BJ (cell line): Measurements from ENCODE around the gene LMAN1L. TPM values are rescaled to one million over a fixed set of nuclear protein-coding genes. Genes with fewer than 3 reads are reported as not detected.

Source experiments
- CTCF ChIA-PET: fragments of 350-600 bp; formaldehyde crosslinking; extraction: SDS; loops from one replicate; lab custom pipeline; 2021; ENCODE audit warnings: antibody characterized with exemption, inconsistent platforms; lab: Yijun Ruan, JAX
- POLR2A ChIA-PET: fragments of 300-600 bp; sonication (Branson Sonifier 250); formaldehyde crosslinking; extraction: SDS; loops from one replicate; lab custom pipeline; 2021; ENCODE audit warnings: antibody characterized with exemption; lab: Charles Lee
- DNase-seq: peaks from one replicate; pipeline ENCODE4 v3.0.0-alpha.2; 2011; ENCODE audit warnings: low read depth
- H3K27me3 ChIP-seq: 2 replicates; pipeline ENCODE4 v1.6.0; 2011; ENCODE audit warnings: low read length; ENCODE audit not compliant: control insufficient read depth, insufficient read depth
- H3K36me3 ChIP-seq: 2 replicates; pipeline ENCODE4 v1.5.1; 2011; ENCODE audit warnings: low read length; ENCODE audit not compliant: control insufficient read depth, insufficient read depth
- H3K4me3 ChIP-seq: 2 replicates; pipeline ENCODE4 v1.5.1; 2011; ENCODE audit warnings: low read depth, mild to moderate bottlenecking, control low read depth, low read length
- CTCF ChIP-seq: IDR thresholded peaks from 2 replicates; pipeline ENCODE4 v1.5.1; 2011; ENCODE audit warnings: low read depth, mild to moderate bottlenecking, control low read depth, inconsistent platforms, low read length, moderate library complexity; ENCODE audit not compliant: insufficient read depth
- polyA plus RNA-seq: library from polyadenylated mRNA; depleted of rRNA; stranded (reverse); fragments of >200 nt; gene quantifications from 2 replicates; pipeline ENCODE4 v1.2.3, GENCODE V29; 2011; rRNA removed
- small RNA-seq: library from RNA; depleted of rRNA; stranded (forward); fragments of <200 nt; gene quantifications from one replicate; pipeline ENCODE3, GENCODE V24; 2012; ENCODE audit warnings: low replicate concordance, low read depth; ENCODE audit not compliant: insufficient read length

The LMAN1L gene
- polyA plus RNA-seq, 1 experiment: not detected

DNA sequence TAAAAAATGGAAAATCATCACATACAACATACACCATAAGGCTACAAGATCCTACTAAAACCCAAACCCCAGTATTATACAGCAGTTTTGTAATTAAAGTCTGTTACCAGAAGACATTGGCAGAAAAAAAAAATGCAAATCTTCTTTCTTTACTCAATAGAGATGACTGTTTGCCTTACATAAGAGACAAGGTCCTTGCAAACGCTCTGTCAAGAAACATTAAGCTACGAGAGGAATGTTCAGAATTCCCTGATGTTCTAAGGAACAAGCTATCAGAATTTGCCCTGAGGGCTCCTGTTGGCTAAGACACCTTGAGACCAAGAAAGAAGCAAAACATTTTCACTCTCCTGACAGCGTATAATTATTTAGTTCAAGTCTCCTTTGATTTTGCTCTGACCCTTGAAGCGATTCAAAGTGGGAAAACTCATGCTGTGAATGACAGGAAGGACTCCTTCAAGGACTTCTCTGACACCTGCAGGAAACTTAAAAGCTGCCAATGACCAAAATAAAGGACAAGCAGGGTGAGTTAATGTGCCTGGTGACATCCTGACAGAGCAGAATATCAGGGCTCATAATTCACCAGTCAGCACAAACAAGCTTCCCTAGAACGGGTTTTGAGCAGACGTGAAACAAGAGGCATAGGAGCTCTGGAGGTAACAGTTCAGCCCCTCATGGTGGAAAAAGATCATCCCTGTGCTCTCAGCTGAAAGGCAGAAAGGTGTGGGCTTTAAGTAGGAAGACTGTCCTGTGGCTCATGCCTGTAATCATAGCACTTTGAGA lies 58.0 kb downstream of the LMAN1L start:
- TF ChIP-seq CTCF: no peak
- ChIA-PET POLR2A (interaction anchor here (0.5 kb wide), 1 partner anchor 24 kb away, joined by 3 read pairs; no protein-coding TSS in a partner anchor), CTCF (interaction anchor here (0.7 to 3.5 kb wide), 6 partner anchors 12 to 363 kb away, joined by 3 to 10 read pairs (median 5); no protein-coding TSS in a partner anchor)
- H3K27me3 ChIP-seq: no peaks in the 10 kb centered on the region
- no peak for DNase-seq
- peaks cover 2% of the 10 kb centered on the region; the same call in 1 of the 2 replicates for H3K36me3 ChIP-seq
- no peak overlapping the region for H3K4me3 ChIP-seq

GRCh38 chr15:74872702-74873035 lies 60.0 kb downstream of the LMAN1L start:
- Histone ChIP-seq H3K36me3 (peaks cover 2% of the 10 kb centered on the region; the same call in 1 of the 2 replicates), H3K27me3 (peaks cover 3% of the 10 kb centered on the region; the same call in 1 of the 2 replicates), H3K4me3 (peak overlapping the region; percentile 85)
- no peak for TF ChIP-seq CTCF
- CTCF ChIA-PET: interaction anchor here (1.6 kb wide), 1 partner anchor 16 kb away, joined by 7 read pairs; the partner anchor contains the start of gene MPI
- DNase-seq: no peak
- POLR2A ChIA-PET: no interaction called here

GRCh38 chr15:74873036-74873755 lies 60.6 kb downstream of the LMAN1L start, which contains the start of gene SCAMP2:
TSS of gene SCAMP2 (minus strand) at chr15:74873365. CDS start at chr15:74873255, 110 bp downstream.
- TF ChIP-seq CTCF: no peak
- Histone ChIP-seq H3K4me3 (peak within 1 kb of the TSS; percentile 85), H3K36me3 (peaks cover 1% of the 10 kb centered on the region; the same call in 1 of the 2 replicates), H3K27me3 (peaks cover 3% of the 10 kb centered on the region; the same call in 1 of the 2 replicates)
- CTCF ChIA-PET: interaction anchor here (1.6 kb wide), 1 partner anchor 16 kb away, joined by 7 read pairs; the partner anchor contains the start of gene MPI
- DNase-seq: peak; percentile 59
- POLR2A ChIA-PET: no interaction called here

- ChIA-PET POLR2A (no interaction called here), CTCF (interaction anchor here (1.6 kb wide), 1 partner anchor 15 kb away, joined by 7 read pairs; the partner anchor contains the start of gene MPI)
Measured at GRCh38 chr15:74873756-74874424, 61.3 kb downstream of the LMAN1L start.

More at GRCh38 chr15:74873756-74874424, 61.3 kb downstream of the LMAN1L start:
- peak overlapping the region; percentile 85 for H3K4me3 ChIP-seq
- TF ChIP-seq CTCF: no peak
- peaks cover 3% of the 10 kb centered on the region; the same call in 1 of the 2 replicates for H3K27me3 ChIP-seq
- no peak for DNase-seq
- no peaks in the 10 kb centered on the region for H3K36me3 ChIP-seq

Small RNA genes within 50 kb of the gene (small RNA-seq; reads per million reads assigned to genes)
- gene CPLX3 (not detected), gene MIR4513 (not detected), gene MIR6882 (0.84 reads per million)

Other genes starting within 250 kb of the LMAN1L start
- 45.2 and 58.3 TPM in 2 replicates for gene CLK3, start 197.0 kb upstream of the LMAN1L start, polyA plus RNA-seq
- 37.2 and 44.2 TPM in 2 replicates for gene EDC3, start 116.8 kb upstream of the LMAN1L start, polyA plus RNA-seq
- gene CYP1A1, start 87.3 kb upstream of the LMAN1L start, polyA plus RNA-seq: 0.10 TPM in 1 of 2 replicates, not detected in the other
- not detected in 2 replicates for gene CYP1A2, start 64.0 kb upstream of the LMAN1L start, polyA plus RNA-seq
- 15.1 and 25.3 TPM in 2 replicates for gene CSK, start 30.8 kb upstream of the LMAN1L start, polyA plus RNA-seq
- not detected in 2 replicates for gene CPLX3, start 13.8 kb downstream of the LMAN1L start, polyA plus RNA-seq
- 18.4 and 20.1 TPM in 2 replicates for gene ULK3, start 30.3 kb downstream of the LMAN1L start, polyA plus RNA-seq
- 144 and 192 TPM in 2 replicates for gene SCAMP2, start 60.5 kb downstream of the LMAN1L start, polyA plus RNA-seq
- 73.9 and 105 TPM in 2 replicates for gene MPI, start 77.2 kb downstream of the LMAN1L start, polyA plus RNA-seq
- 54.7 and 66.7 TPM in 2 replicates for gene FAM219B, start 94.0 kb downstream of the LMAN1L start, polyA plus RNA-seq
- 64.6 and 106 TPM in 2 replicates for gene COX5A, start 125.2 kb downstream of the LMAN1L start, polyA plus RNA-seq
- 0.92 and 1.3 TPM in 2 replicates for gene RPP25, start 143.9 kb downstream of the LMAN1L start, polyA plus RNA-seq
- gene SCAMP5, start 182.7 kb downstream of the LMAN1L start, polyA plus RNA-seq: 2.9 and 3.6 TPM in 2 replicates
- 8.2 and 11.1 TPM in 2 replicates for gene PPCDC, start 210.8 kb downstream of the LMAN1L start, polyA plus RNA-seq